NCI-H1930 (cell line): ENCODE data around the gene MRC2.

Experiments used
- DNase-seq, 2 experiments: peaks; one replicate each; lab custom pipeline; 2025; lab: John Stamatoyannopoulos, UW

Gene MRC2

GRCh38 chr17:62663304-62663703 lies 35.8 kb downstream of the MRC2 start:
- DNase-seq: no peak

- DNase-seq: no peak
Measured at GRCh38 chr17:62664336-62665120, 37.1 kb downstream of the MRC2 start.

- no peak for DNase-seq
Measured at GRCh38 chr17:62665599-62665998, 38.1 kb downstream of the MRC2 start.

- no peak for DNase-seq
Measured at GRCh38 chr17:62666061-62666800, 38.8 kb downstream of the MRC2 start.

GRCh38 chr17:62666801-62667591 lies 39.5 kb downstream of the MRC2 start:
- DNase-seq: no peak

- DNase-seq: no peak
Measured at GRCh38 chr17:62668091-62668804, 40.8 kb downstream of the MRC2 start.

- DNase-seq: no peak
Measured at GRCh38 chr17:62670202-62670821, 42.8 kb downstream of the MRC2 start.

GRCh38 chr17:62671553-62671952 lies 44.1 kb downstream of the MRC2 start:
- no peak for DNase-seq

- DNase-seq: no peak
Measured at GRCh38 chr17:62672957-62673356, 45.5 kb downstream of the MRC2 start.

- no peak for DNase-seq
Measured at GRCh38 chr17:62673614-62674362, 46.3 kb downstream of the MRC2 start.

- no peak for DNase-seq
Measured at GRCh38 chr17:62674363-62674739, 46.9 kb downstream of the MRC2 start.

GRCh38 chr17:62674841-62675240 lies 47.4 kb downstream of the MRC2 start:
- no peak for DNase-seq

GRCh38 chr17:62675260-62675659 lies 47.8 kb downstream of the MRC2 start:
- DNase-seq: no peak

- DNase-seq: no peak
Measured at GRCh38 chr17:62675701-62676100, 48.2 kb downstream of the MRC2 start.

- DNase-seq: no peak
Measured at GRCh38 chr17:62676231-62676943, 48.9 kb downstream of the MRC2 start.

GRCh38 chr17:62676952-62677596 lies 49.6 kb downstream of the MRC2 start:
- no peak for DNase-seq

GRCh38 chr17:62678214-62678919 lies 50.9 kb downstream of the MRC2 start:
- DNase-seq: no peak

GRCh38 chr17:62679866-62680377 lies 52.5 kb downstream of the MRC2 start:
- DNase-seq: no peak

GRCh38 chr17:62680541-62681052 lies 53.1 kb downstream of the MRC2 start:
- no peak for DNase-seq
